ENCODE results near the gene SMC5.
A peak's percentile ranks its signal among the peaks of the same experiment; 100 is the strongest.
"Not testable (repeated sequence)": the region's sequence is repeated elsewhere in the genome, so short reads cannot be mapped to it uniquely, and the experiment has no call there.

The SMC5 gene

GRCh38 chr9:70367305-70367930 is 108.6 kb downstream of the SMC5 start:
- no peak for DNase-seq

- no peak for DNase-seq
These were observed 116.3 kb downstream of the SMC5 start for GRCh38 chr9:70374962-70375618.

- no peak for DNase-seq
These were observed 123.4 kb downstream of the SMC5 start for GRCh38 chr9:70382046-70382708.

- DNase-seq, result no peak
These were observed 124.2 kb downstream of the SMC5 start for GRCh38 chr9:70382709-70383605.

- DNase-seq, result no peak
These were observed 126.6 kb downstream of the SMC5 start for GRCh38 chr9:70385426-70385825.

GRCh38 chr9:70387663-70388062 is 128.9 kb downstream of the SMC5 start:
- DNase-seq, result no peak

- DNase-seq, result no peak
These were observed 130.4 kb downstream of the SMC5 start for GRCh38 chr9:70389188-70389587.

- DNase-seq, result peak; percentile 39
These were observed 131.0 kb downstream of the SMC5 start for GRCh38 chr9:70389621-70390266.

DNA sequence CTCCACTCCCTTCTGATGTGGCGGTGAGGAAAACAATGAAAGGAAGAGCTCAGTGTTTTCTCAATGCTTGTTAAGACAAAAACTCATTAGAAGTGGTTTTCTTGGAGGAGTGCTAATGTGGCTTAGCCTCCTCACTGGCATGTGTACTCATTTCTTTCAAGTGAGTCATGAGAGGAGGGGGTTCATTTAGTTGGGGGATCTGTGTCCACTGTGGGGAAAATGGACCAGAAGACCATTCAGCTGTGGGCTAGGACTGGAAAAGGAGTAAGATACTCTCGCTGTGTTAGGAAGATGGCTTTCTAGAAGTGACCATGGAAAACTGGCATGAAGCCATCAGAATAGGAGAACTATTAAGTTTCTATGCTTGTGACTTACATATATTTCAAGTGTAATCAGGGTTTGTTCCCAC is 132.2 kb downstream of the SMC5 start:
- peak; percentile 22 for DNase-seq

DNA sequence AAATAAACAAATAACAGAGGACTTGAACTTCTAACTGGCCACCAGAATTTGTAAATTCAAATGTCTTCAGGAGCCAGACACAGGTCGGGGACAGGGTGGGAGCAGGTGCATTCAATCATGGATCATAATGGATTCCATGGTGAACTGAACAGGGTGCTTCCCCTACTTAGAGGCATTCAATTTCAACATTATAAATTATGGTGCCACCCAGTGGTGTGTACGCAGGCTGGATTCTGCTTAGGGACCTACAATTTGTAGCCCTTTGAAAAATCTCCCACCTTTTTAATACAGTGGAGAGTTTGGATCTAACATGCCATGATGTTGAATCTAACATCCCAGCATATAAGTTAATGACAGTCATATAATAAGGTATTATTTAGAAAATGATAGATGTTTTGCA is 133.4 kb downstream of the SMC5 start:
- DNase-seq, result no peak

GRCh38 chr9:70392850-70393249 is 134.1 kb downstream of the SMC5 start:
- DNase-seq, result no peak

GRCh38 chr9:70395652-70396051 is 136.9 kb downstream of the SMC5 start:
- no peak for DNase-seq

GRCh38 chr9:70398145-70398556 is 139.4 kb downstream of the SMC5 start:
- DNase-seq, result no peak

DNA sequence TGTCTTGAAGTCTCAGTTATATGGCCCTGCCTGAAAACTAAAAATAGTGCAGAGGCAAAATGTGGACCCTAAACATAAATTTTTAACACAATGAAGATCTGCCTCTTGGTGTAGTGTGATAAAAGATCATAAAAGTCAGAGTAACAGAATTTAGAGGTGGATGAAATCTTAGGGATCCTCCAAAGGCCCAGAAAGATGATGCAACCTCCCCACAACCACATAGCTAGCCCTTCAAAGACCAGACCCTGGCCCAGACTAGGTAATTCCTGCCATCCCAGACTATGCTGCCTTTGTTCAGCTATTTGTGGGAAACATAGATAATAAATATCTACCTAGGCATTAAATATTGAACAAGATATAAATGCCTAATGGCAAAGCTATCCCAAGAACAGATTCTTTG is 140.4 kb downstream of the SMC5 start:
- DNase-seq, result no peak

- no peak for DNase-seq
These were observed 141.5 kb downstream of the SMC5 start for GRCh38 chr9:70400107-70400892.

- not testable (repeated sequence) for DNase-seq
These were observed 142.5 kb downstream of the SMC5 start for GRCh38 chr9:70401241-70401640.

DNA sequence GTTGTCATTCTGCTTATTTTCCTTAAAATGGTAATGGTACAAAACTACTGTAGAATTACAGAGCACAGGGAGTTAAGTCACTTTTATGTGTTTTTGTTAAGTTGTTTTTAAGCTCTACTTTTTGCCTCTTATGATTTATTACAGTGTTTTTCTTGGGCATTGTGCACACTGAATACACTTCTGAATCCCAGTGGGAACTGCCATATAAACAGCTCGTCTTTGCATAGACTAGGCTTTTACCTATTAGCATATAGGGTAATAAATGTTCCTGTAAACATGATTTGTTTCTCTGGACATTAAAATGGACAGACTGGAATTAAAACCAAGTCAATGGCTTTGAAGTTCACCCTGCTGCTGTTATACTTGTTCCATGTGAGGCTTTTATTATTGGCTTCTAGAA is 143.4 kb downstream of the SMC5 start:
- DNase-seq, result no peak

GRCh38 chr9:70403166-70403565 is 144.4 kb downstream of the SMC5 start:
- DNase-seq, result no peak

GRCh38 chr9:70403618-70404025 is 144.8 kb downstream of the SMC5 start:
- no peak for DNase-seq

DNA sequence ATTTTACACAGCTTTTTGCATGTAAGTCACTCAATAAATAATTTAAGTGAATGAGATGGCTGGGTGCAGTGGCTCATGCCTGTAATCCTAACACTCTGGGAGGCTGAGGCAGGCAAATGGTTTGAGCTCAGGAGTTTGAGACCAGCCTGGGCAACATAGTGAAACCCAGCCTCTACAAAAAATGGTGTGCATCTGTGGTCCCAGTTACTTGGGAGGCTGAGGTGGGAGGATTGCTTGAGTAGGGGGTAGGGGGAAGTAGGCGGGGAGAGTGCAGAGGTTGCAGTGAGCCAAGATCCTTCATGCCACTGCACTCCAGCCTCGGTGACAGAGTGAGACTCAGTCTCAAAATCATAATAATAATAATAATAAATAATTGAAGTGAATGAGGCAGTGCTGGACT is 145.5 kb downstream of the SMC5 start:
- DNase-seq, result no peak
